ENCODE data around the gene TMEM272. TPM values are rescaled to one million over a fixed set of nuclear protein-coding genes. Genes with fewer than 3 reads are reported as not detected.

TMEM272 gene
- total RNA-seq, 4 donors from 2014 or later, result not detected

- intact Hi-C loops (cut with DNase I; ENCODE audit: low total_unique reads) (no loop called here), in situ Hi-C loops (cut with MboI; ENCODE audit: low pct_ligation_motif_present in 1 of 4, low pct_unique_long_range_greater_than_20kb in 1 of 4, low sequenced_read_pairs in 3 of 4) (loop anchor here (10.0 to 25.0 kb wide), 3 partner anchors 209 to 359 kb away; partner anchors contain the start of gene WDFY2 (in 1 of the 4))
- peaks cover 3 to 13% (median 4%) of the 10 kb centered on the region in 4 donors for H3K4me1 ChIP-seq
- H3K9me3 ChIP-seq, result no peaks in the 10 kb centered on the region
- no peaks in the 10 kb centered on the region for H3K27me3 ChIP-seq
- no peak overlapping the region for H3K27ac ChIP-seq
- DNase-seq, result no peak
- TF ChIP-seq CTCF (IDR thresholded peaks at IDR 0.05) (no peak), POLR2AphosphoS5 (IDR thresholded peaks at IDR 0.05) (no peak), POLR2A (IDR thresholded peaks at IDR 0.05) (no peak), EP300 (IDR thresholded peaks at IDR 0.05; ENCODE audit: low read depth) (no peak)
- 92% methylated on average over 7 of the region's 7 CpGs; no CpG with 5 or more reads in 1 of the 2 donors for WGBS, 2 donors (ENCODE audit: low coverage in 1 of 2)
- H3K36me3 ChIP-seq, result no peaks in the 10 kb centered on the region
- no peak overlapping the region for H3K4me3 ChIP-seq
These were observed 48.4 kb downstream of the TMEM272 start for GRCh38 chr13:51796546-51796945.

- Histone ChIP-seq H3K9me3 (no peaks in the 10 kb centered on the region), H3K27ac (no peak overlapping the region), H3K27me3 (no peaks in the 10 kb centered on the region), H3K4me3 (no peak overlapping the region), H3K4me1 (peaks cover 0 to 2% (median 0%) of the 10 kb centered on the region in 4 donors), H3K36me3 (no peaks in the 10 kb centered on the region)
- no peak for DNase-seq
- intact Hi-C loops (cut with DNase I; ENCODE audit: low total_unique reads) (no loop called here), in situ Hi-C loops (cut with MboI; ENCODE audit: low pct_ligation_motif_present in 1 of 4, low pct_unique_long_range_greater_than_20kb in 1 of 4, low sequenced_read_pairs in 3 of 4) (loop anchor here (10.0 to 25.0 kb wide), 3 partner anchors 208 to 358 kb away; partner anchors contain the start of gene WDFY2 (in 1 of the 4))
- WGBS, 2 donors (ENCODE audit: low coverage in 1 of 2), result 77 to 97% methylated on average over 2 of the region's 2 CpGs
- TF ChIP-seq POLR2A (IDR thresholded peaks at IDR 0.05) (no peak), CTCF (IDR thresholded peaks at IDR 0.05) (no peak), EP300 (IDR thresholded peaks at IDR 0.05; ENCODE audit: low read depth) (no peak), POLR2AphosphoS5 (IDR thresholded peaks at IDR 0.05) (no peak)
These were observed 49.6 kb downstream of the TMEM272 start for GRCh38 chr13:51795419-51795818.

- no peak for DNase-seq
- intact Hi-C loops (cut with DNase I; ENCODE audit: low total_unique reads) (no loop called here), in situ Hi-C loops (cut with MboI; ENCODE audit: low pct_ligation_motif_present in 1 of 4, low pct_unique_long_range_greater_than_20kb in 1 of 4, low sequenced_read_pairs in 3 of 4) (loop anchor here (10.0 to 25.0 kb wide), 3 partner anchors 208 to 358 kb away; partner anchors contain the start of gene WDFY2 (in 1 of the 4))
- Histone ChIP-seq H3K9me3 (no peaks in the 10 kb centered on the region), H3K27ac (no peak overlapping the region), H3K4me3 (no peak overlapping the region), H3K4me1 (no peaks in the 10 kb centered on the region), H3K27me3 (no peaks in the 10 kb centered on the region), H3K36me3 (no peaks in the 10 kb centered on the region)
- no peak for TF ChIP-seq EP300 (IDR thresholded peaks at IDR 0.05; ENCODE audit: low read depth)
- no peak for TF ChIP-seq POLR2A (IDR thresholded peaks at IDR 0.05)
- TF ChIP-seq CTCF (IDR thresholded peaks at IDR 0.05), result no peak
- no peak for TF ChIP-seq POLR2AphosphoS5 (IDR thresholded peaks at IDR 0.05)
- 69% methylated on average over 4 of the region's 4 CpGs; no CpG with 5 or more reads in 1 of the 2 donors for WGBS, 2 donors (ENCODE audit: low coverage in 1 of 2)
These were observed 50.0 kb downstream of the TMEM272 start for GRCh38 chr13:51794964-51795363.

GRCh38 chr13:51793570-51794271, 51.3 kb downstream of the TMEM272 start:
- intact Hi-C loops (cut with DNase I; ENCODE audit: low total_unique reads) (no loop called here), in situ Hi-C loops (cut with MboI; ENCODE audit: low pct_ligation_motif_present in 1 of 4, low pct_unique_long_range_greater_than_20kb in 1 of 4, low sequenced_read_pairs in 3 of 4) (loop anchor here (10.0 to 25.0 kb wide), 3 partner anchors 206 to 356 kb away; partner anchors contain the start of gene WDFY2 (in 1 of the 4))
- peak overlapping the region in 1 of 4 donors; percentile 16 for H3K27ac ChIP-seq
- no peak for DNase-seq
- TF ChIP-seq CTCF (IDR thresholded peaks at IDR 0.05) (no peak), POLR2AphosphoS5 (IDR thresholded peaks at IDR 0.05) (no peak), EP300 (IDR thresholded peaks at IDR 0.05; ENCODE audit: low read depth) (no peak), POLR2A (IDR thresholded peaks at IDR 0.05) (no peak)
- H3K36me3 ChIP-seq, result no peaks in the 10 kb centered on the region
- no peaks in the 10 kb centered on the region for H3K4me1 ChIP-seq
- H3K9me3 ChIP-seq, result no peaks in the 10 kb centered on the region
- H3K27me3 ChIP-seq, result no peaks in the 10 kb centered on the region
- 64 to 67% methylated on average over 1 to 6 of the region's 6 CpGs for WGBS, 2 donors (ENCODE audit: low coverage in 1 of 2)
- no peak overlapping the region for H3K4me3 ChIP-seq

Measured in transverse colon (tissue), 4 donors.